GM10266 (cell line): ENCODE measurements around the gene GNL3.

Experiments used
- DNase-seq: peaks from one replicate; pipeline ENCODE4 v3.0.0; 2012; ENCODE audit errors: extremely low spot score
- TF ChIP-seq, protein P1 (sequence below): IDR thresholded peaks from 2 replicates; pipeline ENCODE4 v1.5.1; 2012; ENCODE audit warnings: mild to moderate bottlenecking, low read depth; ENCODE audit not compliant: control insufficient read depth, insufficient read depth; ENCODE audit errors: missing control alignments

Gene GNL3

DNA sequence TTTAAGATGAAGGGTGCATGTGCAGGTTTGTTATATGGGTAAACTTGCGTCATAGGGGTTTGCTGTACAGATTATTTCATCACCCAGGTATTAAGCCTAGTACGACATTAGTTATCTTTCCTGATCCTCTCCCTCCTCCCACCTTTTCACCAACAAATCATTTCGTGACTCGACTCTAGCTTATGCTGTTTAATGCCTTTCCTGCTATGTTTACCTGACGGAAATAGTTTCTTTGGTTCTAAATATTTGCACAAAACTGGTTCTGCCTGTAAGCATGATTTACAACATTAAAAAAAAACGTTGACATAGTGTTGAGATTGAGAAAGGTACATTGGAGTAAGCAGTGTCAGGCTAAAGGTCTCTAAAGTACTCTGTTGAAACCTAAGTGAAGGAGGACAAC lies 2.4 kb downstream of the GNL3 start:
- TF ChIP-seq, protein P1, sequence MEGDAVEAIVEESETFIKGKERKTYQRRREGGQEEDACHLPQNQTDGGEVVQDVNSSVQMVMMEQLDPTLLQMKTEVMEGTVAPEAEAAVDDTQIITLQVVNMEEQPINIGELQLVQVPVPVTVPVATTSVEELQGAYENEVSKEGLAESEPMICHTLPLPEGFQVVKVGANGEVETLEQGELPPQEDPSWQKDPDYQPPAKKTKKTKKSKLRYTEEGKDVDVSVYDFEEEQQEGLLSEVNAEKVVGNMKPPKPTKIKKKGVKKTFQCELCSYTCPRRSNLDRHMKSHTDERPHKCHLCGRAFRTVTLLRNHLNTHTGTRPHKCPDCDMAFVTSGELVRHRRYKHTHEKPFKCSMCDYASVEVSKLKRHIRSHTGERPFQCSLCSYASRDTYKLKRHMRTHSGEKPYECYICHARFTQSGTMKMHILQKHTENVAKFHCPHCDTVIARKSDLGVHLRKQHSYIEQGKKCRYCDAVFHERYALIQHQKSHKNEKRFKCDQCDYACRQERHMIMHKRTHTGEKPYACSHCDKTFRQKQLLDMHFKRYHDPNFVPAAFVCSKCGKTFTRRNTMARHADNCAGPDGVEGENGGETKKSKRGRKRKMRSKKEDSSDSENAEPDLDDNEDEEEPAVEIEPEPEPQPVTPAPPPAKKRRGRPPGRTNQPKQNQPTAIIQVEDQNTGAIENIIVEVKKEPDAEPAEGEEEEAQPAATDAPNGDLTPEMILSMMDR: no peak
- no peak for DNase-seq

- TF ChIP-seq, protein P1: no peak
- no peak for DNase-seq
These were observed 3.3 kb downstream of the GNL3 start for GRCh38 chr3:52689151-52689550.

DNA sequence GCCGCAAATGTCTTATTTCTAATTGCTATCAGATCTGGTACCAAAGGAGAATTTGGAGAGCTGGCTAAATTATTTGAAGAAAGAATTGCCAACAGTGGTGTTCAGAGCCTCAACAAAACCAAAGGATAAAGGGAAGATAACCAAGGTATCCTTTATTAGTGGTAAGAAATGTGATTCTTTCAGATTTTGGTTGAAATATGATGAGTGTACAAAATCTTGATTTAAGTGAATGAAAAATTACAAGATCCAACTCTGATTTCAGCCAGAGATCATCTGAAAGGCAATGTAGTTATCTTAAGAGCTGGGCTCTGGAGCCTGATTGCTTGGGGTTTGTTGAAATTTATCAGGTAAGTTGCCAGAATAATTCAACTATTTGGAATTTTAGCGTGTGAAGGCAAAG lies 4.7 kb downstream of the GNL3 start:
- DNase-seq: no peak
- TF ChIP-seq, protein P1: no peak

- DNase-seq: no peak
- TF ChIP-seq, protein P1: no peak
These were observed 7.2 kb downstream of the GNL3 start for GRCh38 chr3:52693071-52693470.

DNA sequence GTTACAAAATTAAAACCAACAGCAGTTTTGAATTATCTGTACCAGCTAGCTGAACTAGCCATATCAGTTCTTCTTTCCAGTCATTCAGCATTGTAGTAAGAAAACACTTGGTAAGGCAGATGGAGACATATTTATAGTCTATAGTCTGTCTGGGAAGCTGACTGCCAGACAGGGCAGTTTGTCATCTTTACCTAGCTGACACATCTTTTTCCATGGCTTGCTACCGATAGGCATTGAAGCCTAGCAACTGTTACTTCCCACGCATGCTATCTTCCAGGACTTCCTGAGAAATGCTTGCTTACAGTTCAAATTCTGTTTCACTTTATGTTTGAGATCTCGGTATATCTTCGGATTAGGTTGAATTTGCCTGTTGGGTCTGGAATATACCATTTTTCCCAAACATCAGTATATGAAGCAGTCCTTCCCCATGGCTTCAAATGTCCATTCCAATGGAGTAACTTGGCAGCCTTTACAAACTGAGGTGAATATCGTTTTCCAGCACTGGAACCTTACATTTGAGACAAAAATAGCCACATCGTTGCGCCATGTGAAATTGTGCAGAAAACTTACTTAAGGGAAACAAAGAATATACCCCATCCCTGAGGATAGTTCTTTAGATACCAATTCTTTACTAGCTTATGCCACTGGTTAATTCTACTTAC lies 8.8 kb downstream of the GNL3 start:
- TF ChIP-seq, protein P1: no peak
- no peak for DNase-seq

DNA sequence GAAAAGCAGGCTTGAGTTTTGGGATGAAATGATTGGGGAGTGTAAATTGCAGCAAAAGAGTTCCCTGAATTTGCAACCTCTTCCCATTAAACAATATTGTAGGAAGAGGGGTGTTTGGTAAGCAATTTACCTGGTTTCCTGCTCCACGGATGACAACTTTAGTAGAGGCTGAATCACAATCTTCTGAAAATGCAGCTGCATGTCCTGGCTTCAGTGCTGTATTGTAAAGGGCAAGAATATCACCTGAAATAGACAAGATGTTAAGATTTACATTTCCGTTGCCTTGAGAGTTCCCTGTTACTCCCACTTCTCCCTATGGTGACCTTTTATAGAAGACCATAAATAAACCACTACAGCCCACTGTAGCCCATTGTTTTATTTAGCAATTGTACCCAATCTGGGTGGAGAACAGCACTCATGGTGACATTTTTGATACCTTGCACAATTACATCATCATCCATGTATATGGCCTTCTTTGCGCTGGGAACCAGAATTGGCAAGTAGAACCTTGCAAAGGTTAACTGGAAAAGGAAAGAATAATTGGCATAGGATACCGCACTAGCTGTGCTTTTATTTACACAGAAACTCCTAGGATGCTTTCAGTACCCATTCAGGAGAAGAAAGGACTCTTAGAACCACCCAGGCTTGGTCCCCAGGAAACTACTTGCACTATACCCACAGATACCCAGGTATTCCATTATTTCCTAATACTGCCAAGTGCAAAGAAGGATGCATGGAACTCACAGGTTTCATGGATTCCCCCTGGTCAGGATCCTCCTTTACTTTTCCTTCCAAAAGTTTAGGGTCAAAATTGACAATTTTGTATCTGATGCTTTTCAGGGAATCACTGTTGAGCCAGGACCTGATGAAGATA lies 10.2 kb downstream of the GNL3 start:
- TF ChIP-seq, protein P1: no peak
- no peak for DNase-seq
